Suprapubic skin (tissue), 4 donors: ENCODE results near the gene SPTB. TPM values are rescaled to one million over a fixed set of nuclear protein-coding genes. Genes with fewer than 3 reads are reported as not detected.

Source experiments
- DNase-seq, 2 donors: peaks; one replicate each; pipeline ENCODE4 v3.0.0-alpha.2; 2019; ENCODE audit warnings: low spot score in 2 of 2
- H3K27ac ChIP-seq: fragments of 200-600 bp; sonication (generic); one replicate; pipeline ENCODE4 v1.5.1; 2019
- H3K27me3 ChIP-seq: fragments of 200-600 bp; sonication (generic); one replicate; pipeline ENCODE4 v1.5.1; 2019
- H3K36me3 ChIP-seq: fragments of 200-600 bp; sonication (generic); one replicate; pipeline ENCODE4 v1.5.1; 2019
- H3K4me1 ChIP-seq: fragments of 200-600 bp; sonication (generic); one replicate; pipeline ENCODE4 v1.5.1; 2019
- H3K4me3 ChIP-seq: fragments of 200-600 bp; sonication (generic); one replicate; pipeline ENCODE4 v1.5.1; 2019; ENCODE audit warnings: mild to moderate bottlenecking
- H3K9me3 ChIP-seq: fragments of 200-600 bp; sonication (generic); one replicate; pipeline ENCODE4 v1.5.1; 2019
- CTCF ChIP-seq, 2 donors: fragments of 200-600 bp in 1 of 2; fragments of 450-650 bp in 1 of 2; sonication (generic) in 1 of 2; IDR thresholded peaks; one replicate each; pipeline ENCODE4 v1.5.1; 2016 to 2019; ENCODE audit warnings: antibody characterized with exemption in 2 of 2, mild to moderate bottlenecking in 1 of 2, moderate library complexity in 1 of 2
- EP300 ChIP-seq: sonication (generic); formaldehyde crosslinking; IDR thresholded peaks from one replicate; pipeline ENCODE4 v1.6.1; 2017; ENCODE audit warnings: antibody characterized with exemption
- POLR2A ChIP-seq, 2 donors: fragments of 450-650 bp; IDR thresholded peaks; one replicate each; pipeline ENCODE4 v1.6.1; 2017; ENCODE audit warnings: antibody characterized with exemption in 2 of 2, mild to moderate bottlenecking in 2 of 2, moderate library complexity in 2 of 2
- POLR2AphosphoS5 ChIP-seq, 3 donors: sonication (generic); formaldehyde crosslinking; IDR thresholded peaks; one replicate each; pipeline ENCODE4 v1.6.1; 2017; ENCODE audit warnings: antibody characterized with exemption in 3 of 3
- WGBS: methylation state at CpG from one replicate; pipeline ENCODE4 v1.1.5; 2018; 5-methylcytosine and 5-hydroxymethylcytosine counted together
- total RNA-seq, 4 donors: library from RNA; depleted of rRNA; stranded (reverse); fragments of >200 nt; gene quantifications; one replicate each; pipeline ENCODE4 v1.1.0, GENCODE V29; 2016

Gene SPTB
- total RNA-seq, 4 donors from 2014 or later, result 0.44 to 2.4 (median 0.54) TPM

GRCh38 chr14:64835431-64835830 is 44.3 kb downstream of the SPTB start:
- Histone ChIP-seq H3K4me1 (no peaks in the 10 kb centered on the region), H3K36me3 (no peaks in the 10 kb centered on the region), H3K27me3 (peaks cover 4% of the 10 kb centered on the region), H3K9me3 (no peaks in the 10 kb centered on the region), H3K27ac (no peak overlapping the region), H3K4me3 (no peak overlapping the region)
- no peak for DNase-seq
- 89% methylated on average over 5 of the region's 5 CpGs for WGBS
- no peak for TF ChIP-seq POLR2AphosphoS5 (IDR thresholded peaks at IDR 0.05)
- no peak for TF ChIP-seq EP300
- TF ChIP-seq POLR2A (IDR thresholded peaks at IDR 0.05), result no peak
- no peak for TF ChIP-seq CTCF (IDR thresholded peaks at IDR 0.05)

- no peak for DNase-seq
- no peaks in the 10 kb centered on the region for H3K36me3 ChIP-seq
- H3K4me1 ChIP-seq, result no peaks in the 10 kb centered on the region
- H3K27me3 ChIP-seq, result peaks cover 4% of the 10 kb centered on the region
- H3K9me3 ChIP-seq, result no peaks in the 10 kb centered on the region
- 71% methylated on average over 3 of the region's 3 CpGs for WGBS
- no peak for TF ChIP-seq POLR2AphosphoS5 (IDR thresholded peaks at IDR 0.05)
- no peak for TF ChIP-seq EP300
- no peak for TF ChIP-seq POLR2A (IDR thresholded peaks at IDR 0.05)
- TF ChIP-seq CTCF (IDR thresholded peaks at IDR 0.05), result no peak
- no peak overlapping the region for H3K27ac ChIP-seq
- H3K4me3 ChIP-seq, result no peak overlapping the region
These were observed 44.7 kb downstream of the SPTB start for GRCh38 chr14:64834965-64835364.

GRCh38 chr14:64831419-64831818 is 48.3 kb downstream of the SPTB start:
- no peak overlapping the region for H3K4me3 ChIP-seq
- TF ChIP-seq CTCF (IDR thresholded peaks at IDR 0.05) (no peak), EP300 (no peak), POLR2AphosphoS5 (IDR thresholded peaks at IDR 0.05) (no peak), POLR2A (IDR thresholded peaks at IDR 0.05) (no peak)
- no peaks in the 10 kb centered on the region for H3K4me1 ChIP-seq
- 76% methylated on average over 5 of the region's 5 CpGs for WGBS
- no peak for DNase-seq
- H3K9me3 ChIP-seq, result no peaks in the 10 kb centered on the region
- H3K36me3 ChIP-seq, result no peaks in the 10 kb centered on the region
- H3K27me3 ChIP-seq, result no peaks in the 10 kb centered on the region
- H3K27ac ChIP-seq, result no peak overlapping the region

GRCh38 chr14:64830961-64831360 is 48.7 kb downstream of the SPTB start:
- DNase-seq, result no peak
- Histone ChIP-seq H3K9me3 (no peaks in the 10 kb centered on the region), H3K27me3 (no peaks in the 10 kb centered on the region), H3K4me3 (no peak overlapping the region), H3K36me3 (no peaks in the 10 kb centered on the region), H3K4me1 (no peaks in the 10 kb centered on the region), H3K27ac (no peak overlapping the region)
- WGBS, result 91% methylated on average over 1 of the region's 1 CpG
- no peak for TF ChIP-seq EP300
- no peak for TF ChIP-seq CTCF (IDR thresholded peaks at IDR 0.05)
- TF ChIP-seq POLR2AphosphoS5 (IDR thresholded peaks at IDR 0.05), result no peak
- TF ChIP-seq POLR2A (IDR thresholded peaks at IDR 0.05), result no peak

GRCh38 chr14:64828071-64828470 is 51.6 kb downstream of the SPTB start:
- H3K4me3 ChIP-seq, result no peak overlapping the region
- peaks cover 3% of the 10 kb centered on the region for H3K4me1 ChIP-seq
- TF ChIP-seq EP300, result no peak
- no peak for TF ChIP-seq CTCF (IDR thresholded peaks at IDR 0.05)
- no peak for TF ChIP-seq POLR2AphosphoS5 (IDR thresholded peaks at IDR 0.05)
- no peak for TF ChIP-seq POLR2A (IDR thresholded peaks at IDR 0.05)
- H3K27me3 ChIP-seq, result peaks cover 9% of the 10 kb centered on the region
- WGBS, result 68% methylated on average over 3 of the region's 3 CpGs
- no peak for DNase-seq
- H3K27ac ChIP-seq, result no peak overlapping the region
- no peaks in the 10 kb centered on the region for H3K36me3 ChIP-seq
- no peaks in the 10 kb centered on the region for H3K9me3 ChIP-seq
